Transverse colon (tissue), 4 donors: ENCODE results near the gene MUC5B. TPM values are rescaled to one million over a fixed set of nuclear protein-coding genes. Genes with fewer than 3 reads are reported as not detected.

Experiments
- DNase-seq: peaks from one replicate; pipeline ENCODE4 v3.0.0-alpha.2; 2019
- H3K27ac ChIP-seq, 4 donors: fragments of 200-600 bp; sonication (generic); 2 replicates each; pipeline ENCODE4 v1.5.1; 2016 to 2018; ENCODE audit warnings: inconsistent platforms in 4 of 4
- H3K27me3 ChIP-seq: fragments of 200-600 bp; sonication (generic); 2 replicates; pipeline ENCODE4 v1.5.1; 2017; ENCODE audit warnings: inconsistent platforms
- H3K36me3 ChIP-seq, 4 donors: fragments of 200-600 bp; sonication (generic); 2 replicates each; pipeline ENCODE4 v1.5.1; 2017 to 2019; ENCODE audit warnings: inconsistent platforms in 4 of 4
- H3K4me1 ChIP-seq, 4 donors: fragments of 200-600 bp; sonication (generic); 2 replicates each; pipeline ENCODE4 v1.5.1; 2017 to 2020; ENCODE audit warnings: inconsistent platforms in 4 of 4
- H3K4me3 ChIP-seq, 4 donors: fragments of 200-600 bp; sonication (generic); 1 replicate in 1 of 4; 2 replicates in 3 of 4; pipeline versions ENCODE4 v1.5.1 to v1.6.1; 2017 to 2019; ENCODE audit warnings: inconsistent platforms in 4 of 4
- H3K9me3 ChIP-seq, 2 donors: fragments of 200-600 bp; sonication (generic); 2 replicates each; pipeline ENCODE4 v1.5.1; 2017 to 2019; ENCODE audit warnings: inconsistent platforms in 2 of 2
- CTCF ChIP-seq, 5 experiments: fragments of 200-600 bp in 3 of 5; fragments of 450-650 bp in 2 of 5; sonication (generic) in 3 of 5; IDR thresholded peaks; 1 replicate in 2 of 5; 2 replicates in 3 of 5; pipeline ENCODE4 v1.5.1; 2016 to 2017; ENCODE audit warnings: antibody characterized with exemption in 5 of 5, inconsistent platforms in 3 of 5, mild to moderate bottlenecking in 2 of 5, moderate library complexity in 1 of 5
- EP300 ChIP-seq: sonication (generic); formaldehyde crosslinking; IDR thresholded peaks from one replicate; pipeline ENCODE4 v1.6.1; 2017; ENCODE audit warnings: antibody characterized with exemption, low read depth
- POLR2A ChIP-seq: fragments of 450-650 bp; IDR thresholded peaks from one replicate; pipeline ENCODE4 v1.6.1; 2016; ENCODE audit warnings: antibody characterized with exemption, mild to moderate bottlenecking, moderate library complexity
- POLR2AphosphoS5 ChIP-seq, 3 donors: sonication (generic); formaldehyde crosslinking; IDR thresholded peaks; one replicate each; pipeline ENCODE4 v1.6.1; 2016; ENCODE audit warnings: antibody characterized with exemption in 3 of 3
- WGBS, 2 donors: methylation state at CpG; one replicate each; pipeline ENCODE4 v1.1.5; 2018; ENCODE audit warnings: low coverage in 1 of 2; 5-methylcytosine and 5-hydroxymethylcytosine counted together
- in situ Hi-C, 4 donors: fragments of 200-750 bp; cut with MboI; loops; one replicate each; pipeline versions ENCODE4 v1.15.0 to v1.15.1; 2017; ENCODE audit warnings: low sequenced_read_pairs in 3 of 4, low pct_ligation_motif_present in 1 of 4, low pct_unique_long_range_greater_than_20kb in 1 of 4
- intact Hi-C: fragments of 100-400 bp; cut with DNase I; formaldehyde crosslinking; loops from one replicate; pipeline ENCODE4 v1.15.1; 2023; ENCODE audit warnings: low total_unique reads
- total RNA-seq, 4 donors: library from RNA; depleted of rRNA; stranded (reverse); fragments of >200 nt; gene quantifications; one replicate each; pipeline ENCODE4 v1.1.0, GENCODE V29; 2016

The MUC5B gene
- total RNA-seq, 4 donors from 2014 or later = 58.0 to 825 (median 85.6) TPM

- Histone ChIP-seq H3K27me3 (peaks cover 39% of the 10 kb centered on the region), H3K4me1 (peaks cover 10 to 26% (median 21%) of the 10 kb centered on the region in 4 donors), H3K36me3 (no peaks in the 10 kb centered on the region), H3K9me3 (no peaks in the 10 kb centered on the region), H3K27ac (no peak overlapping the region), H3K4me3 (no peak overlapping the region)
- peak; percentile 7 for DNase-seq
- in situ Hi-C loops (loop anchor here in 2 of 4 donors (25.0 kb wide), 1 partner anchor 310 kb away; no protein-coding TSS in a partner anchor), intact Hi-C loops (loop anchor here (5.0 kb wide), 2 partner anchors 315 to 375 kb away; no protein-coding TSS in a partner anchor)
- no peak for TF ChIP-seq POLR2AphosphoS5 (IDR thresholded peaks at IDR 0.05)
- TF ChIP-seq CTCF (IDR thresholded peaks at IDR 0.05) = no peak
- no peak for TF ChIP-seq POLR2A
- no peak for TF ChIP-seq EP300
- WGBS, 2 donors = 20 to 37% methylated on average over 1 to 13 of the region's 18 CpGs
Measured at GRCh38 chr11:1202154-1202775, 20.6 kb upstream of the MUC5B start.

GRCh38 chr11:1202776-1203504 is 19.9 kb upstream of the MUC5B start:
- Histone ChIP-seq H3K4me1 (peaks cover 10 to 26% (median 21%) of the 10 kb centered on the region in 4 donors), H3K4me3 (no peak overlapping the region), H3K9me3 (no peaks in the 10 kb centered on the region), H3K36me3 (no peaks in the 10 kb centered on the region), H3K27me3 (peaks cover 32% of the 10 kb centered on the region), H3K27ac (peak overlapping the region in 1 of 4 donors; percentile 14)
- 25% methylated on average over 21 of the region's 32 CpGs; no CpG with 5 or more reads in 1 of the 2 donors for WGBS, 2 donors
- intact Hi-C loops = loop anchor here (5.0 kb wide), 2 partner anchors 314 to 374 kb away; no protein-coding TSS in a partner anchor
- TF ChIP-seq CTCF (IDR thresholded peaks at IDR 0.05) (peak; percentile 87 to 97 (median 95)), POLR2A (no peak), POLR2AphosphoS5 (IDR thresholded peaks at IDR 0.05) (no peak)
- peak; percentile 69 for DNase-seq
- in situ Hi-C loops = loop anchor here in 2 of 4 donors (25.0 kb wide), 1 partner anchor 309 kb away; no protein-coding TSS in a partner anchor

DNA sequence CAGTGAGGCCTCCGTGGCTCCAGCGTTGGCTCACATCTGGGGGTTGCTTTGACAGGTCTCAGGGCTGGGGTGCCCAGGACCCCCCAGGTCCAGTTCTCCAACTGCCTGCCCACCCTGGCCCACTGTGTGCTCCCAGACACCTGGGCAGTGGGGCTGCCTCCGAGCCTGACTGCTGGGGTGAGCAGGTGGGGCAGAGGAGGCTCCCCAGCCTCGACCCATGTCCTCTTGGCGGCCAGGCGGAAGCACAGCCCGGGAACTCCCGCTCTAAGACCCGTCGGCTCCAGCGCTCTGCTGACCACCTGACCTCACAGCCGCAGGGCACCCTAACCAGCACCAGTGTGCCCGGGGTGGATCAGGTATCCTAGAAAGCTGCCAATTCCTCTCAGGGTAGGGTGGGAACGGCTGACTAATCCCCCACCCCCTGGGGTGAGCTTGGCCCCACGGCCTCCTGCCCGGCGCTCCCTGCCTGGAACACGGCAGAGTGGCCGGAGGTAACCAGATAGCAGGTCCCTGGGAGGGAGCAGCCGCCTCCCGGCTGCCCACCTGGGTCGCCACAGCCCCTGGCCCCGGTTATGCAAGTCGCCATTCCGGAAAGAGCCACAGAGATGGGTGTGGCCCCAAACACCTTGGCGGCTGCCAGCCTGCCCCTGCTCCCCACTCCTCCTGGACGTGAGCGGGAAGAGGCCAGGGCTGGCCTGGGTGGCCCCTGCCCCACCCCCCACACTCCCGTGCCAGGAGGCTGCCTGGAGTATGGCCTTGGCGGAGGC is 19.2 kb upstream of the MUC5B start:
- H3K4me3 ChIP-seq = no peak overlapping the region
- H3K9me3 ChIP-seq = no peaks in the 10 kb centered on the region
- H3K36me3 ChIP-seq = no peaks in the 10 kb centered on the region
- DNase-seq = peak; percentile 32
- H3K4me1 ChIP-seq = peaks cover 10 to 26% (median 21%) of the 10 kb centered on the region in 4 donors
- H3K27ac ChIP-seq = peak overlapping the region in 1 of 4 donors; percentile 14
- in situ Hi-C loops (loop anchor here in 2 of 4 donors (25.0 kb wide), 1 partner anchor 309 kb away; no protein-coding TSS in a partner anchor), intact Hi-C loops (loop anchor here (5.0 kb wide), 2 partner anchors 314 to 374 kb away; no protein-coding TSS in a partner anchor)
- TF ChIP-seq CTCF (IDR thresholded peaks at IDR 0.05) (no peak), EP300 (no peak), POLR2AphosphoS5 (IDR thresholded peaks at IDR 0.05) (no peak), POLR2A (no peak)
- 55% methylated on average over 25 of the region's 30 CpGs; no CpG with 5 or more reads in 1 of the 2 donors for WGBS, 2 donors
- H3K27me3 ChIP-seq = peaks cover 25% of the 10 kb centered on the region
